ENCODE measurements around the gene CFAP298. TPM values are rescaled to one million over a fixed set of nuclear protein-coding genes. Genes with fewer than 3 reads are reported as not detected.

CFAP298 gene
- total and polyA plus RNA-seq, 2 of the 13 experiments (the other 11 are each of a cell fraction or from before 2014, with no cell fraction given) = 21.2 to 62.2 TPM

GRCh38 chr21:32569261-32570230, 42.6 kb downstream of the CFAP298 start (continued):
- TF ChIP-seq ZBTB34 (CRISPR knock-in tag; IDR thresholded peaks at IDR 0.05) = no peak
- TF ChIP-seq ZMYM2 (CRISPR knock-in tag; IDR thresholded peaks at IDR 0.05) = 0 out of 2 replicates have a peak, but pooled peaks have one; percentile 18
- TF ChIP-seq ZNF563 (CRISPR knock-in tag; IDR thresholded peaks at IDR 0.05) = peak; percentile 65; the same call in 1 of the 2 replicates
- peak; percentile 51; the same call in 1 of the 2 replicates for TF ChIP-seq ZNF558 (CRISPR knock-in tag; IDR thresholded peaks at IDR 0.05; ENCODE audit: borderline replicate concordance)
- no peak for TF ChIP-seq RELA (CRISPR knock-in tag; IDR thresholded peaks at IDR 0.05)
- TF ChIP-seq ZNF564 (CRISPR knock-in tag; IDR thresholded peaks at IDR 0.05) = peak; percentile 60; the same call in 1 of the 2 replicates
- TF ChIP-seq PAXIP1 (CRISPR knock-in tag; conservative IDR thresholded peaks at IDR 0.05) = peak; percentile 46; the same call in 1 of the 2 replicates
- peak; percentile 85; the same call in 1 of the 2 replicates for TF ChIP-seq ZNF256 (CRISPR knock-in tag; conservative IDR thresholded peaks at IDR 0.05)
- TF ChIP-seq SALL1 (CRISPR knock-in tag; IDR thresholded peaks at IDR 0.05) = peak; percentile 63
- peak; percentile 44; the same call in 1 of the 2 replicates for TF ChIP-seq POLR2G (IDR thresholded peaks at IDR 0.05; ENCODE audit: low read depth, low read length)
- no peak for TF ChIP-seq KDM4B (CRISPR knock-in tag; IDR thresholded peaks at IDR 0.05)
- peak; percentile 66; the same call in 1 of the 2 replicates for TF ChIP-seq ZNF350 (CRISPR knock-in tag; IDR thresholded peaks at IDR 0.05; ENCODE audit: borderline replicate concordance, low read depth)
- no peak for TF ChIP-seq ZSCAN22 (CRISPR knock-in tag; IDR thresholded peaks at IDR 0.05)
- TF ChIP-seq LRRFIP1 (CRISPR knock-in tag; conservative IDR thresholded peaks at IDR 0.05) = no peak
- peak; percentile 75 for TF ChIP-seq GABPB1 (CRISPR knock-in tag; IDR thresholded peaks at IDR 0.05)
- TF ChIP-seq SMC3 (IDR thresholded peaks at IDR 0.05; ENCODE audit: low read length) = peak; percentile 65
- TF ChIP-seq ZBTB7A (CRISPR knock-in tag; IDR thresholded peaks at IDR 0.05) = 0 out of 2 replicates have a peak, but pooled peaks have one; percentile 47
- TF ChIP-seq ZFP36L2 (CRISPR knock-in tag; IDR thresholded peaks at IDR 0.05) = no peak
- TF ChIP-seq ZIK1 (CRISPR knock-in tag; IDR thresholded peaks at IDR 0.05; ENCODE audit: borderline replicate concordance, low read depth) = 0 out of 2 replicates have a peak, but pooled peaks have one; percentile 59
- 0 out of 2 replicates have a peak, but pooled peaks have one; percentile 79 for TF ChIP-seq ZNF30 (CRISPR knock-in tag; IDR thresholded peaks at IDR 0.05)

Measured in HepG2 (cell line).